ENCODE data around the gene ACOT13.
"Not testable (repeated sequence)": the region's sequence is repeated elsewhere in the genome, so short reads cannot be mapped to it uniquely, and the experiment has no call there.

DNA sequence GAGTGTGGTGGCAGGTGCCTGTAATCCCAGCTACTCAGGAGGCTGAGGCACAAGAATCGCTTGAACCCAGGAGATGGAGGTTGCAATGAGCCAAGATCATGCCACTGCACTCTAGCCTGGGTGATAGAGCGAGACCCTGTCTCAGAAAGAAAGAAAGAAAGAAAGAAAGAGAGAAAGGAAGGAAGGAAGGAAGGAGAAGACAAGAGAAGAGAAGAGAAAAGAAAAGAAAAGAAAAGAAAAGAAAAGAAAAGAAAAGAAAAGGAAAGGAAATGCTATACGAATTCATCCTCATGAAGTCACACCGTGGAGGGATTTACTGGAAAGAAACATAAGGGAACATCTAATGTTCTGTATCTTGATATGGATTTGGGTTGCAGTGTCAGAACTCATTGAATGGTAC, 67.8 kb downstream of the ACOT13 start:
- not testable (repeated sequence) for TF ChIP-seq CTCF (IDR thresholded peaks at IDR 0.05); YY1 (IDR thresholded peaks at IDR 0.05; ENCODE audit: low read depth); RFX5 (IDR thresholded peaks at IDR 0.05; ENCODE audit: low read length); MAX (IDR thresholded peaks at IDR 0.05; ENCODE audit: low read depth); MEF2A (IDR thresholded peaks at IDR 0.05; ENCODE audit: borderline replicate concordance, low read depth); JUND (IDR thresholded peaks at IDR 0.05); USF1 (IDR thresholded peaks at IDR 0.05; ENCODE audit: borderline replicate concordance, low read depth); RAD21 (IDR thresholded peaks at IDR 0.05; ENCODE audit: low read length)
- TF ChIP-seq, protein P1, sequence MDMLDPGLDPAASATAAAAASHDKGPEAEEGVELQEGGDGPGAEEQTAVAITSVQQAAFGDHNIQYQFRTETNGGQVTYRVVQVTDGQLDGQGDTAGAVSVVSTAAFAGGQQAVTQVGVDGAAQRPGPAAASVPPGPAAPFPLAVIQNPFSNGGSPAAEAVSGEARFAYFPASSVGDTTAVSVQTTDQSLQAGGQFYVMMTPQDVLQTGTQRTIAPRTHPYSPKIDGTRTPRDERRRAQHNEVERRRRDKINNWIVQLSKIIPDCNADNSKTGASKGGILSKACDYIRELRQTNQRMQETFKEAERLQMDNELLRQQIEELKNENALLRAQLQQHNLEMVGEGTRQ (IDR thresholded peaks at IDR 0.05; ENCODE audit: borderline replicate concordance, low read depth, low read length): not testable (repeated sequence)

Measured in SK-N-SH (cell line).